Naive thymus-derived CD8-positive, alpha-beta T cell (primary cell): ENCODE measurements around the gene UBR1. TPM values are rescaled to one million over a fixed set of nuclear protein-coding genes. Genes with fewer than 3 reads are reported as not detected.
"Not testable (repeated sequence)": the region's sequence is repeated elsewhere in the genome, so short reads cannot be mapped to it uniquely, and the experiment has no call there.

Source experiments
- ATAC-seq, 2 donors: fragments of 150-1000 bp; cut with Tn5 transposase in 1 of 2; sonication (Bioruptor Pico), chemical (Tn5 transposase) in 1 of 2; 1 replicate in 1 of 2; 2 replicates in 1 of 2; pipeline ENCODE4 v1.10.0; 2021; ENCODE audit warnings: mild to moderate bottlenecking in 2 of 2, moderate library complexity in 2 of 2
- POLR2A ChIA-PET: fragments of 350-600 bp; sonication (Branson Sonifier 250); formaldehyde crosslinking; loops from one replicate; lab custom pipeline; 2021; ENCODE audit warnings: antibody characterized with exemption; lab: Charles Lee
- DNase-seq, 10 donors: peaks; one replicate each; pipeline versions ENCODE4 v3.0.0 to v3.0.0-alpha.2; 2020 to 2022
- H3K27ac Mint-ChIP-seq, 10 donors: one replicate each; pipeline ENCODE4 v1.8.0; 2020 to 2022; ENCODE audit warnings: mild to moderate bottlenecking in 10 of 10, mixed read lengths in 10 of 10, moderate library complexity in 4 of 10, inconsistent platforms in 1 of 10
- H3K27me3 Mint-ChIP-seq, 5 donors: one replicate each; pipeline ENCODE4 v1.8.0; 2021 to 2022; ENCODE audit warnings: mixed read lengths in 5 of 5
- H3K36me3 Mint-ChIP-seq, 3 donors: one replicate each; pipeline ENCODE4 v1.8.0; 2020 to 2022; ENCODE audit warnings: mixed read lengths in 3 of 3, mild to moderate bottlenecking in 2 of 3, inconsistent platforms in 1 of 3
- H3K4me1 Mint-ChIP-seq, 4 donors: one replicate each; pipeline ENCODE4 v1.8.0; 2021 to 2022; ENCODE audit warnings: mixed read lengths in 4 of 4
- H3K4me3 Mint-ChIP-seq, 10 donors: one replicate each; pipeline ENCODE4 v1.8.0; 2020 to 2022; ENCODE audit warnings: mild to moderate bottlenecking in 10 of 10, mixed read lengths in 10 of 10, moderate library complexity in 6 of 10, inconsistent platforms in 1 of 10
- H3K9me3 Mint-ChIP-seq, 9 donors: one replicate each; pipeline ENCODE4 v1.8.0; 2020 to 2022; ENCODE audit warnings: mixed read lengths in 9 of 9, mild to moderate bottlenecking in 3 of 9, inconsistent platforms in 1 of 9, moderate library complexity in 1 of 9
- polyA plus RNA-seq, 3 donors: library from polyadenylated mRNA; unstranded; fragments of 300-500 nt; fragmentation: Illumina TruSeq; gene quantifications; one replicate each; pipeline ENCODE4 v1.2.3, GENCODE V29; 2021
- total RNA-seq, 8 experiments: library from RNA in 2 of 8; stranded (reverse) in 2 of 8; gene quantifications; one replicate each; pipeline ENCODE4 v1.2.3 and lab custom pipeline; 2021 to 2026

UBR1 gene
- total and polyA plus RNA-seq, 5 experiments from 2014 or later, result 16.1 to 52.4 (median 20.8) TPM

DNA sequence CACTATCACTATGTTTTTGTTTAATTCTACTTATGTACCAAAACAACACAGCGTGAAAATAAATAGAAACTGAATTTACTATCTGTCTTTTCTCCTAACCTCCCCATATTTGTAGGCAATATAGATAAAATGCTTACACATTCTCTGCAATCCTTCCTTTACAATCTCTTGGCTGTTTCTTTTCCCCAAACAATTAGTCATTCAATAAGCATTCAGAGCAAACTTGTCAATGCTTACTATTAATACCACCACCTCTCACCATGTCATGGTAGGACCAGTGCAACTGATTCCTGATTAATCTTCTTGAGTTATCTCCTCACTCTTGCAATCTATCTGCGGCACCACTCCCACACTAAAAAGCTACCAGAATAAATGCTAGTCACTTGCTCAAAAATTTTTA lies 111.3 kb downstream of the UBR1 start:
- POLR2A ChIA-PET, result interaction anchor here (0.6 to 0.7 kb wide), 2 partner anchors 16 to 56 kb away, joined by 4 to 6 read pairs; no protein-coding TSS in a partner anchor

DNA sequence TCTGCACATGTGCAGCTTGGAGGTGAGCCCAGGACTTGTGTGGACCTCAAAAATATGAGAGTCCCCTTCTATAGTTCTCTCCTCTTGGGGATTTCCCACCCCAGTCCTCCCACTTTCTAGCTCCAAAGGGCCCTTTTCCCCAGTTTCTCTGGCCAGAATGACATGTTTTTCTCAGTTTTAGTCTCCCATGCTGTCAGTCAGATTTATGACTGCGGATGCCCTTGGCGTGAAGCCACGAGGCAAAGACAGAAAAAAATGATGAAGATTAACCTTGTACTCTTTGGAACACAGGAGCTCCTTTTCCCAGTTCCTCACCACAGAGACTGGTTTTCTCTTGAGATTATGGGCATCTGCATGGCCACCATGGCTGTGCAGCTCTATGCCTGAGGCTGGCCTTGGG lies 113.2 kb downstream of the UBR1 start:
- H3K9me3 Mint-ChIP-seq, result no peaks in the 10 kb centered on the region
- ATAC-seq (no peak), DNase-seq (no peak)
- H3K27ac Mint-ChIP-seq, result peak overlapping the region in 1 of 10 donors; percentile 48
- H3K4me1 Mint-ChIP-seq, result peaks cover 0 to 2% (median 0%) of the 10 kb centered on the region in 4 donors
- H3K27me3 Mint-ChIP-seq, result no peaks in the 10 kb centered on the region
- peaks cover 4 to 73% (median 28%) of the 10 kb centered on the region in 3 donors for H3K36me3 Mint-ChIP-seq
- H3K4me3 Mint-ChIP-seq, result no peak overlapping the region
- POLR2A ChIA-PET, result no interaction called here

More for the DNA sequence above, 111.3 kb downstream of the UBR1 start:
- no peaks in the 10 kb centered on the region for H3K27me3 Mint-ChIP-seq
- no peak for ATAC-seq
- no peak overlapping the region for H3K4me3 Mint-ChIP-seq
- H3K27ac Mint-ChIP-seq, result peak overlapping the region in 2 of 10 donors; percentile 24 to 50
- H3K9me3 Mint-ChIP-seq, result no peaks in the 10 kb centered on the region
- no peak for DNase-seq
- peaks cover 4 to 76% (median 23%) of the 10 kb centered on the region in 3 donors for H3K36me3 Mint-ChIP-seq
- peaks cover 0 to 2% (median 0%) of the 10 kb centered on the region in 4 donors for H3K4me1 Mint-ChIP-seq

DNA sequence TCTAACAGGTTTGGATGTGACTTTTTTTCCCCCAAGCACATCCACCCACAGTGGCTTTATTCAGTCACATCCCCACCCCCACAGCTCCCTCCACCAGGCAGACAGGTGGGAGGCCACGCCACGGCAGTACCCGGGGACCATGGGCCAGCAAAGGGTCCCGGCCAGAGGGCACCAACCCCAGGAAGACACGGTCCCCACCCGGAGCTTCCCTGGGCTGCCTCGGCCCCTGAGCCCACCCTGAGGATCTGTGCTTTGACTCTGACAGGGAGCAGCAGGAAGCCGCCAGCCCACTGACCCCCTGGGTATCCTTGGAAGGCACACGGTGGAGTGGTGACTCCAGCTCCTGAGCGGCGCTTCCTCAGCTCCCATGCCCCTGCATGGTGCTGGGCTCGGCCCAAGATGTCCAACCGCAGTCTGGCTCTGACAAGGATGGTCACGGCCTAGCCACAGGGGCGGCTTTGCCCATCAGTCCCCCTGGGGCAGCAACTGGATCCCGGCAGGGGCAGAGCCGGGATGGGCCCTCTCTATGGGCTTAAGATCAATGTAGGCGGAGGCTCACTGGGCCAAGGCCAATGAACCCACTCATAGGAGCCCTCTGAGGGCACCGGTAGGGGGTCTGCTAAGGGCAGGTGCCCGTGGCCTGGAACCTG lies 119.0 kb downstream of the UBR1 start:
- no peak for ATAC-seq
- Mint-ChIP-seq H3K27ac (no peak overlapping the region), H3K36me3 (peaks cover 0 to 80% (median 21%) of the 10 kb centered on the region in 3 donors), H3K27me3 (no peaks in the 10 kb centered on the region), H3K9me3 (no peaks in the 10 kb centered on the region), H3K4me3 (no peak overlapping the region), H3K4me1 (no peaks in the 10 kb centered on the region)
- POLR2A ChIA-PET, result no interaction called here
- DNase-seq, result no peak

DNA sequence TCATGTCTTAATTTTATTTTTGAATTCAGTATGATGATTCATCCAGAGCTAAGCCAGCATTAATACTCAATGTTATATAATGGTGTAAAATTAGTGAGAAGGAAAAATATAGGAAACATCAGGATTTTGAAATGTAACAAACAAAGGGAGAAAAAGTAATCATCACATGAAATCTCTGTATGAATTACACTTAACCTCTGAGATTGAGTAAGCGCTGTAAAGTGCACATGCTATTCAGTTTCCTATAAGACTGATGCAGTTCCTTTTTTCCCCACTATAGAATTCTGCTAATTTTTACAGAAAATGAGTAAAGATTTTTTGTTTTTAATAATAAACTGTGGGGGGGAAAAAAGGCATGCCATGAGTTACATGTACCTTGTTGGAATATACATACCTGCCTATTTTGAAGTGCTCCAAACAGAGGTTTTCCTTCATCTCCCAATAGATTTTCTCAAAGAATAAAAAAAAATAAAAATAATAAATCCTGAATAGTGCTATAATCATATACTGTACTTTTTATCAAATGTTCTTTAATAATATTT lies 121.3 kb downstream of the UBR1 start:
- DNase-seq (no peak), ATAC-seq (no peak)
- peaks cover 0 to 83% (median 23%) of the 10 kb centered on the region in 3 donors for H3K36me3 Mint-ChIP-seq
- no peaks in the 10 kb centered on the region for H3K27me3 Mint-ChIP-seq
- no peaks in the 10 kb centered on the region for H3K4me1 Mint-ChIP-seq
- POLR2A ChIA-PET, result no interaction called here
- H3K9me3 Mint-ChIP-seq, result no peaks in the 10 kb centered on the region
- H3K4me3 Mint-ChIP-seq, result no peak overlapping the region
- H3K27ac Mint-ChIP-seq, result no peak overlapping the region

DNA sequence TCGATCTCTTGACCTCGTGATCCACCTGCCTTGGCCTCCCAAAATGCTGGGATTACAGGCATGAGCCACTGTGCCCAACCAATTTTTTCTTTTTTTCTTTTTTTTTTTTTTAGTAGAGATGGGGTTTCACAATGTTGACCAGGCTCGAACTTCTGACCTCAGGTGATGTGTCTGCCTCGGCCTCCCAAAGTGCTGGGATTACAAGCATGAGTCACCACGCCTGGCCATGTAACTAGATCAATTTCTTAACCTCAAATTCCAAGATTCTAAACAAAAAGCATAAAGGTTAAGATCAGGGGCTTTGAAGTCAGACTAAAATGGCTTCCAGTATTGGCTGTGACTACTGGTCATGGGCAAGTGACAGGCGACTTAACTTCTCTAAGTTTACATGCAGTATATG lies 126.7 kb downstream of the UBR1 start:
- POLR2A ChIA-PET, H3K27me3 Mint-ChIP-seq, H3K4me3 Mint-ChIP-seq: not testable (repeated sequence)

DNA sequence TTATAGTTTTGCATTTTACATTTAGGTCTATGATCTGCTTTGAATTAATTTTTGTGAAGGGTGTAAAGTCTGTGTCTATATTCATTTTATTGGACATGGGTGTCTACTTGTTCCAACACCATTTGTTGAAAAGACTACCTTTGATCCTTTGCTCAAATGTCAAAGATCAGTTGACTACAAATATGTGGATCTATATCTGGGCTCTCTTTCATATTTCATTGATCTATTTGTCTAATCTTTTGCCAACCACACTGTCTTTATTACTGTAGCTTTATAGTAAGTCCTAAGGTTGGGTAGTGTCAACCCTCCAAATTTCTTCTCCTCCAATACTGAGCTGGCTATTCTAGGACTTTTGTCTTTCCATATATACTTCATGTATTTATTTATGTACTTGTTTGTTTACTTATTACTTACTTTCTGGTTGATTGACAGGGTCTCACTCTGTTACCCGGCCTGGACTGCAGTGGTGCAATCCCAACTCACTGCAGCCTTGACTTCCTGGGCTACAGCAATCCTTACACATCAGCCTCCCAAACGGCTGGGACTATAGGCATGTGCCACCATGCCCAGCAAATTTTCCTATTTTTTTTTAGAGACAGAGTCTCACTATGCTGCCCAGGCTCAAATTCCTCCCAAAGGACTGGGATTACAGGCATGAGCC lies 131.5 kb downstream of the UBR1 start:
- Mint-ChIP-seq H3K4me3 (no peak overlapping the region), H3K4me1 (no peaks in the 10 kb centered on the region), H3K36me3 (peaks cover 10 to 95% (median 73%) of the 10 kb centered on the region in 3 donors), H3K9me3 (no peaks in the 10 kb centered on the region), H3K27me3 (no peaks in the 10 kb centered on the region), H3K27ac (peak overlapping the region in 1 of 10 donors; percentile 52)
- POLR2A ChIA-PET, result no interaction called here
- DNase-seq, result no peak
- no peak for ATAC-seq

More for the DNA sequence above, 126.7 kb downstream of the UBR1 start:
- not testable (repeated sequence) for H3K4me1 Mint-ChIP-seq, H3K9me3 Mint-ChIP-seq, DNase-seq, ATAC-seq
- Mint-ChIP-seq H3K36me3 (peaks cover 9 to 90% (median 43%) of the 10 kb centered on the region in 3 donors), H3K27ac (peak overlapping the region in 1 of 10 donors; percentile 11)

DNA sequence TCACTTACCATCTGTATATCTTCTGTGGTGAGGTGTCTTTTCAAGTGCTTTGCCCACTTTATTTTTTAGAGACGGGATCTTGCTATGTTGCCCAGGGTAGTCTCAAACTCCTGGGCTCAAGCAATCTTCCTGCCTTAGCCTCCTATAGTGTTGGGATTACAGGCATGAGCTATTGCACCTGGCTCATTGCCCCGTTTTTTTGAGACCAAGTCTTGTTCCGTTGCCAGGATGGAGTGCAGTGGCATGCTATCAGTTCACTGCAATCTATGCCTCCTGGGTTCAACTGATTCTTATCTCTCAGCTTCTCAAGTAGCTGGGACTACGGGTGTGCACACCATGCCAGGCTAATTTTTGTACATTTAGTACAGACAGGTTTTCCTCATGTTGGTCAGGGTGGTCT lies 132.7 kb downstream of the UBR1 start:
- POLR2A ChIA-PET, result no interaction called here
- Mint-ChIP-seq H3K4me3 (no peak overlapping the region), H3K4me1 (no peaks in the 10 kb centered on the region), H3K27ac (no peak overlapping the region), H3K9me3 (no peaks in the 10 kb centered on the region), H3K27me3 (no peaks in the 10 kb centered on the region), H3K36me3 (peaks cover 15 to 94% (median 78%) of the 10 kb centered on the region in 3 donors)
- DNase-seq (no peak), ATAC-seq (no peak)

DNA sequence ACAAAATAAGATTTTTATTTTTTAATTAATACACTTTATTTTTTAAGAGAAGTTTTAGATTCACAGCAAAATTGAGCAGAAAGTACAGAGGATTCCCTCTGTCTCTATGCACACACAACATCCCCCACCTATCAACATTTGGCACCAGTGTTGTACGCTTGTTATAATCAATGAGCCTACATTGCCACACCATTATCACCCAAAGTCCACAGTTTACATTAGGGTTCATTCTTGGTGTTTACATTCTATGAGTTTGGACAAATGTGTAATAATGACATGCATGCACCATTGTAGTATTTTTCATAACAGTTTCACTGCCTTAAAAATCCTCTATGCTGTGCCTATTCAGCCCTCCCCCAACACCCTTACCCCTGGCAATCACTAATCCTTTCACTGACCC lies 134.0 kb downstream of the UBR1 start:
- no peak for DNase-seq
- POLR2A ChIA-PET, result no interaction called here
- Mint-ChIP-seq H3K36me3 (peaks cover 15 to 86% (median 72%) of the 10 kb centered on the region in 3 donors), H3K27me3 (no peaks in the 10 kb centered on the region), H3K9me3 (no peaks in the 10 kb centered on the region), H3K4me1 (no peaks in the 10 kb centered on the region), H3K27ac (no peak overlapping the region), H3K4me3 (no peak overlapping the region)
- ATAC-seq, result no peak

DNA sequence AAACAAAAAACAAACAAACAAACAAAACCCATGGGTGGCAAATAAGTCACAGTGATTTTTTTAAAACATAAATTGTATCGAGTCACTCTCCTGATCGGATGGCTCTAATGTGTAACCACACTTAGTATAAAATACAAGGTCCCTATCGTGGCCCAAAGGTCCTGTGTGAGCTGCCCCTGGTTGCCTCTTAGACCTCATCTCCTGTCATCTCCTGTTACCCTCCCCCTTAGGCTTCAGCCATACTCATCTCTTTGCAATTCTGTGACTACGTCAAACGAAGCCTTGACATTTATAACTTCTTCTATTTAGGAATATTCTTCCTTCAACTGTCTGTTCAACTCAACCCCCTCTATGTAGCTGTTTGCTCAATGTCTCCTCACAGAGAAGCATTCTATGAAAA lies 141.4 kb downstream of the UBR1 start:
- peak overlapping the region in 1 of 10 donors; percentile 29 for H3K27ac Mint-ChIP-seq

DNA sequence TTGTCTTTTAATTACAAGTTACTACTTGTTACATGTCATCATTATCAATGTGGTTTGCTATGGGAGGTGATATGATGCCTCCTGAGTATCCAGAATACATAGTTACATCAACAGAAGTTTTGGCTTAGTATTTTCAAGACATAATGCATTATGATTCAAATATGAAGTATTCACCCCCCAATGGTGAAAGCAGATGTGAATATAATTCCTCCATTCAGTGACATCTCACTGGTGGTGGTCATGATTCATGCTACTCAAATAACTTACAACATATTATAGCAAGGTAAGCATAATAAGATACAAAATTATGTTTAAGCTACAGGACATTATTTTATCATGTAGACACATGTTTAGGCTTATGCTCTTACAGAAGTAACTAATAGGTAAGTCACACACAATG lies 150.3 kb downstream of the UBR1 start:
- H3K4me1 Mint-ChIP-seq, result no peaks in the 10 kb centered on the region
- DNase-seq, result no peak
- POLR2A ChIA-PET, result no interaction called here
- no peak for ATAC-seq
- no peak overlapping the region for H3K4me3 Mint-ChIP-seq
- no peak overlapping the region for H3K27ac Mint-ChIP-seq
- H3K9me3 Mint-ChIP-seq, result no peaks in the 10 kb centered on the region
- H3K27me3 Mint-ChIP-seq, result no peaks in the 10 kb centered on the region
- peaks cover 41 to 91% (median 44%) of the 10 kb centered on the region in 3 donors for H3K36me3 Mint-ChIP-seq

More for the DNA sequence above, 141.4 kb downstream of the UBR1 start:
- Mint-ChIP-seq H3K4me1 (no peaks in the 10 kb centered on the region), H3K9me3 (no peaks in the 10 kb centered on the region), H3K27me3 (no peaks in the 10 kb centered on the region), H3K4me3 (no peak overlapping the region), H3K36me3 (peaks cover 25 to 82% (median 29%) of the 10 kb centered on the region in 3 donors)
- POLR2A ChIA-PET, result no interaction called here
- ATAC-seq (no peak), DNase-seq (no peak)

DNA sequence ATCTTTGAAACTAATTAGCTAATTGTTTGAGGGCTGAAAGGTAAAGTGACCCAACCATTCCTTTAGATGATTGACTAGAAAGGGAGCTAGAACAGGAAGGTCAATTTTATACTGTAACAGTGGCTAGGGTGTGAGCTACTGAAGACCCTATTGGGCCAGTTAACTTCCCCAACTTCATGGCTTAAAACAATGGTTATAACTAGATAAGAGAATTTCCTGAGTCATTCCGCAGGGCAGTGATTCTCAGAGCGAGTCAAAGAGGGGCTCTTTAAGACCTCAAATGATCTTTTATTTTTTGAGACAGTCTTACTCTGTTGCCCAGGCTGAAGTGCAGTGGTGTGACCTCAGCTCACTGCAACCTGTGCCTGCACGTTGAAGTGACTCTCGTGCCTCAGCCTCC lies 151.5 kb downstream of the UBR1 start:
- DNase-seq (no peak), ATAC-seq (no peak)
- H3K4me1 Mint-ChIP-seq, result no peaks in the 10 kb centered on the region
- no peaks in the 10 kb centered on the region for H3K9me3 Mint-ChIP-seq
- peak overlapping the region in 1 of 10 donors; percentile 63 for H3K27ac Mint-ChIP-seq
- H3K36me3 Mint-ChIP-seq, result peaks cover 39 to 91% (median 51%) of the 10 kb centered on the region in 3 donors
- POLR2A ChIA-PET, result no interaction called here
- no peaks in the 10 kb centered on the region for H3K27me3 Mint-ChIP-seq
- no peak overlapping the region for H3K4me3 Mint-ChIP-seq

DNA sequence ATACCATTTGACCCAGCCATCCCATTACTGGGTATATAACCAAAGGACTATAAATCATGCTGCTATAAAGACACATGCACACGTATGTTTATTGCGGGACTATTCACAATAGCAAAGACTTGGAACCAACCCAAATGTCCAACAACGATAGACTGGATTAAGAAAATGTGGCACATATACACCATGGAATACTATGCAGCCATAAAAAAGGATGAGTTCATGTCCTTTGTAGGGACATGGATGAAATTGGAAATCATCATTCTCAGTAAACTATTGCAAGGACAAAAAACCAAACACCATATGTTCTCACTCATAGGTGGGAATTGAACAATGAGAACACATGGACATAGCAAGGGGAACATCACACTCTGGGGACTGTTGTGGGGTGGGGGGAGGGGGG lies 156.9 kb downstream of the UBR1 start:
- H3K36me3 Mint-ChIP-seq, result peaks cover 31 to 96% (median 53%) of the 10 kb centered on the region in 3 donors
- DNase-seq, H3K27ac Mint-ChIP-seq, H3K4me1 Mint-ChIP-seq, H3K4me3 Mint-ChIP-seq, H3K27me3 Mint-ChIP-seq, POLR2A ChIA-PET, H3K9me3 Mint-ChIP-seq, ATAC-seq: not testable (repeated sequence)

DNA sequence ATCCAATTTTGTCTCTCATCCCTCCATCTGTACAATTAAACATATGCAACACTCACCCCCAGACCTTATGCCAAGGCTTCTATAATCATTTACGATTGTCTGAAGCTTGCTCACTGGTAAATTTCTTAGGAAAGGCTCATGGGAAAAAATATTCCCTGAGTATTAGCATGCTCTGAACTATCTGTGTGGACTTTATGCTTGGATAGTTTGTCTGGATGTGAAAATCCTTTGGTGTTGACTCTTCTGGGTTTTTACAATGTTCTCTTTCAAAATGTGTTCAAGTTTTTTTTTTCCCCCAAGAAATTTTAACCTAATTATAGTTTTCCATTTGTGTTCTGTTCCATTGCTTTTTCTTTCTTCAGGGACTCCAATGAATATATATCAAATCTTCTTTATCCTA lies 165.3 kb downstream of the UBR1 start:
- Mint-ChIP-seq H3K9me3 (peaks cover 0 to 3% (median 0%) of the 10 kb centered on the region in 9 donors), H3K4me1 (no peaks in the 10 kb centered on the region), H3K36me3 (peaks cover 0 to 22% (median 9%) of the 10 kb centered on the region in 3 donors), H3K27me3 (no peaks in the 10 kb centered on the region), H3K4me3 (no peak overlapping the region), H3K27ac (peak overlapping the region in 2 of 10 donors; percentile 6 to 82)
- DNase-seq (no peak), ATAC-seq (no peak)
- POLR2A ChIA-PET, result interaction anchor here (0.7 kb wide), 1 partner anchor 25 kb away, joined by 6 read pairs; no protein-coding TSS in a partner anchor
